Retinal pigment epithelial cell (primary cell): ENCODE results near the gene FOXA2.

Experiments
- DNase-seq: peaks from one replicate; pipeline ENCODE4 v3.0.0-alpha.2; 2010; ENCODE audit warnings: low read depth
- H3K4me3 ChIP-seq: 2 replicates; pipeline ENCODE4 v1.5.1; 2011; ENCODE audit warnings: mild to moderate bottlenecking, low read length, control low read depth, moderate library complexity
- CTCF ChIP-seq: conservative IDR thresholded peaks from 2 replicates; pipeline ENCODE4 v1.5.1; 2011; ENCODE audit warnings: low read depth, low read length, control low read depth, inconsistent platforms

FOXA2 gene

GRCh38 chr20:22546344-22546743, 38.0 kb downstream of the FOXA2 start:
- no peak for DNase-seq
- no peak overlapping the region for H3K4me3 ChIP-seq

GRCh38 chr20:22545045-22545444, 39.3 kb downstream of the FOXA2 start:
- DNase-seq: no peak
- TF ChIP-seq CTCF: no peak
- H3K4me3 ChIP-seq: no peak overlapping the region

More at GRCh38 chr20:22546344-22546743, 38.0 kb downstream of the FOXA2 start:
- TF ChIP-seq CTCF: no peak

GRCh38 chr20:22544462-22544861, 39.9 kb downstream of the FOXA2 start:
- DNase-seq: no peak
- no peak for TF ChIP-seq CTCF
- H3K4me3 ChIP-seq: no peak overlapping the region

GRCh38 chr20:22542427-22542826, 41.9 kb downstream of the FOXA2 start:
- DNase-seq: no peak
- TF ChIP-seq CTCF: no peak
- H3K4me3 ChIP-seq: no peak overlapping the region

- H3K4me3 ChIP-seq: no peak overlapping the region
- TF ChIP-seq CTCF: no peak
- no peak for DNase-seq
Observed at GRCh38 chr20:22540832-22541231, 43.5 kb downstream of the FOXA2 start.

GRCh38 chr20:22536956-22537756, 47.2 kb downstream of the FOXA2 start:
- no peak overlapping the region for H3K4me3 ChIP-seq
- no peak for DNase-seq
- no peak for TF ChIP-seq CTCF

GRCh38 chr20:22536141-22536828, 48.1 kb downstream of the FOXA2 start:
- no peak for DNase-seq
- no peak for TF ChIP-seq CTCF
- no peak overlapping the region for H3K4me3 ChIP-seq
